ENCODE measurements around the gene TRPM3.
"Not testable (repeated sequence)": the region's sequence is repeated elsewhere in the genome, so short reads cannot be mapped to it uniquely, and the experiment has no call there.

Gene TRPM3

DNA sequence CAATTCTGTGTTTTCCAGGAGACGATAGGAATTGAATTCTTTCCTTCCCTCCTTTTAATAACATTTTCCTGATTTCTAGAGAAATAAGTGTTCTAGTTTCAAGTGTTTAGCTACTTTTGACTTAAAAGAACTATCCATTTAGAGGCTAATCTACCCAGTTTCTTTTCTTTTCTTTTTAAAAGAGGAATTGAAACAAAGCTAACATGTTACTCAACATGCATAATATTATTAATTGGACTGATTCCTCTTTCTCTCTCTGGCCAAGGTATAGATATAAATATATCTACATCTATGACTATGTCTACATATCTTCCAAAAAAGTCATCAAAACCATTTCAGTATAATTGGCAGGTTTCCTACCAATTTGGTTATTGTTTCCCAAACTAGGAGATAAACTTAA lies 309.8 kb downstream of the TRPM3 start:
- no peak for DNase-seq

DNA sequence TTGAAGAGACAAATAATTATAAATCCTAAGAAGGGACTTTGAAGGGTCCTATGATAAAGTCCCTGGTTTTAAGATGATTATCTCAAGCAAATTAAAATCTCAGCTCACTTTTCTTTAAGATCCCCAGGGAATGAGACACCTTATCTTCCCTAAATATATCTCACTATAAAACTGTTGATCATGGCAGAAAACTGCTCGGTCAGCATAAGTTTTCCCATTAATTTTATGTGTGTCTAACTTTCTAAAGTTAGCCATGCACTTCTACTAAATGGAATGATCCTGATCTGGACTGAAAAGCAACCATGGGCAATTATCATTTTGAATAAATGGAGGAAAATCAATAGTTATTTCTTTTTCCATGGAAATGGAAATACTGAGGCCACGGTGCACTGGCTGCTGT lies 314.5 kb downstream of the TRPM3 start:
- DNase-seq, result no peak

GRCh38 chr9:70805949-70806348 lies 315.5 kb downstream of the TRPM3 start:
- peak; percentile 70 for DNase-seq

DNA sequence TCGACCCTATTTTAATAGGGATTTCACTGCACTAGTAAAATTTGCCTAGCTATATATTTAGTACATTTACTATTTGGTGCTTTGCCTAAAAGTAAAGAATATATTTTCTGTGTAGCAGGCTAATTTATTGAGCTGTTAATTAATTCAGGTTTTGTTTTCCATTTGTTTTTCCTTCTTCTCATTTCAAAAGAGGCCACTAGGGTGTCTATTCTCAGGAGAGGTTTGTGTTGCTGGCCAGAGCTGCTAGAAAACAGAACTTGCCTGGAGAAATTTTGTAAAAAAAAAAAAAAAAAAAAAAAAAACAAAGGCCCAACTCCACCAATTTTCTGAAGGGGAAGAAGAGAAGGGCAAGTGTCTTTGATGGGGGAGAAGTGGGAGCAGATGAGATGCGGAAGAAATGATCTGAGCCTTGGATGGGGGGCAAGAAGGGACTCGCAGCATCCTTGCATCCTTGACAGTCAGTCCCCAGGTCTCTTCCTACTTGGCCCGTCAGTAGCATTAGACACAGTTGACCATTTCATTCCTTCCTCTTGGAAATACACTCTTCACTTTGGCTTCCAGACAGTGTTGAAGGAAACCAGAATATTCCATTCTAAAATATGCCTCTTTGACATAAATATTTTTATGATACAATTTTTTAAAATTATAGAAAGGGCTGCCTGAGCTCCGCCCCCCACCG lies 318.5 kb downstream of the TRPM3 start:
- no peak for DNase-seq

- DNase-seq, result no peak
Measured at GRCh38 chr9:70802206-70802605, 319.2 kb downstream of the TRPM3 start.

DNA sequence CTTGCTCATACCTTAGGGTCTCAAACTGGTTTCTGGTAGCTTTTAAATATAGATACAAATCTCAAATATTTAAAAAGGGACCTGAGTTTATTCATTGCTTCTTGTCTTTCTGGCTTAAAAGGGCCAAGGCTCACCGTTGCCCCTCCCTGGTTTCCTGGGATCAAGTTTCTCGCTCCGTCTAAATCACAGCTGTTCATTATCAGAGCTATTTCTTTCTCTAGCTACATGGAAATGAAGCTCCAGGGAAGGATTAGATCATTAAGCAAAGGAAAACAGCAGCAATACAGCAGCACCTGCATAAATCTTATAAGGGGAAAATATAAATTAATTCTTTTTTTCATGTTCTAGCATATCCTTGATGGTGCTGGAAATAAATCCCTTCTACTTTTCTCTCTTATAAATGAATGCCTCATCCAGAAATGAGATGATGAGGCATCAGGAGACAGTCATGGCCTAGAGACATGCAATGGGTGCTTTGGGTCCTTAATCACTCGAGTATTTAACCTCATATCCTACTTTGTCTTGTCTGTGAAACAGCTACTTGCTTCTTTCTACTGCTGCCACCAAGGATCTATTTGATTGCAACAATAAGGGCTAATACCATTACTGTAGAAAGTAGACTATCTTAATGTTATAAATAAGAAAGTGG lies 320.1 kb downstream of the TRPM3 start:
- DNase-seq, result peak; percentile 62

GRCh38 chr9:70798018-70798417 lies 323.4 kb downstream of the TRPM3 start:
- DNase-seq, result no peak

DNA sequence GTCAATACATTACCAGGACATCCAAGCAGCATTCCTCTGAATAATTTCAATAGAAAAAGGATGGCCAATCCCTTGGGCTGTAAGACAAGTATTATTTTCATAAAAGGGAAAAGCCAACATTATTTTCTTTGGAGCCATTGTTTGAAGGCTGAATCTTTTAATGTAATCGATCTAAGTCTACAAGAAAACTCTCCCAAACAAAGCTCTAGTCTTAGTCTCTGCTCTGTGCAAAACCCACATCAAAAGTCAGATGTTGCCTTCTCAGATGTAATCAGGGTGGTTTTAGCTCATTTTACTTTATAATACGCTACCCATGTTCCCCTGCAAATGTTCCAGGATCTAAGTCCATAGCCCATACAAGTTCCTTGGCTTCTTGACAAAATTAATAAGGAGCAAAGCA lies 325.6 kb downstream of the TRPM3 start:
- no peak for DNase-seq

DNA sequence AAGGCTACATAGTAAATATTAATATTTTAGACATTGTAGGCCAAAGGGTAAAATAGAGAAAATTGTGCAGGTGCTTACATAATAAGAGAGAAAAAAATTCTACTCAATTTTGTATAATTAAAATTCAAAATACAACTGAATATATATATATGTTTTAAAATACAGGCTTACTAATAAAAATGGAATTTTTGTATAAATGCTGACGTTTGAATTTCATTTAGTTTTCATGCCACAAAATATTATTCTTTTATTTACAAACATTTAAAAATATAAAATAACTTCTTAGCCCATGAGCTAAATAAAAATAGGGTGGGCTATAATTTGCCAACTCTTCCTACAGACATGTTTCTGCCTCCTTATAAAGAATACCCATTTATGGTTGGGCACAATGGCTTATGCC lies 328.6 kb downstream of the TRPM3 start:
- no peak for DNase-seq

DNA sequence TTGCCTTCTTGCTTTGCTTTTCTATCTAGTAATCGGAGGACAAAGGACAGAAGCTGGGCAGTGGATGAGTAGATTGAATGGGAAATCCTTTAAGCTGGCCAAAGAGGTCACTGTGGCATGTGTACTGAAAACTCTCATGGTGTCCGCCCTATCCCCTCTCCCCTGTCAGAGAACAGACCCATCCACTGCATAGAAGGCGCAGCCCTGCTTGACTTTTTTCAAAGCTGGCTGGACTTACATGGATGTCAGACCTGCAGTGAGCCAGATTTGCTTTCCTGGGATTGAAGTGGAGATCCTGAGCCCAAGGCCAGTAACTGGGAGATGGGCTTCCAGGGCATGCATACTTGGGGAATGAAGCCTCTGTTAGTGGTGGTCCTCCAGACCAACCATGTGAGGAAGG lies 329.5 kb downstream of the TRPM3 start:
- no peak for DNase-seq

GRCh38 chr9:70789086-70789485 lies 332.3 kb downstream of the TRPM3 start:
- DNase-seq, result no peak

DNA sequence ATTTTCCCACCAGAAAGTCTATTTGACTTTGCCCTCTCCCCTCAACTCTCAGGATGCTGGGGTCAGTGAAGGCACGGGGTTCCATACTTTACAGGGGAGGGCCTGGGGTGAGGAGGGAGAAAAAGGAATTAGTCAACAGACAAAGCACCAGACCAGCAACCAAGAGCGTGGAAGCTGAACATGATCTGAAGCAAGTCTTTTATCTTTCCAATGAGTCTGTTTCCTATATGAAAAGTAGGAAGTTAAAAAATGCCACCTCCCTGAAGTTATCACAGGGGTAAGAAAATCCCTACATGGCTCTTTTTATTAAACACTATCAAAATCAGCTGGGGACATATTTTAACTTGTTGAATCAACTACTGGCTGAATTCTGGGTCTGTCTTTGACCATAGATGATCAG lies 337.0 kb downstream of the TRPM3 start:
- DNase-seq, result no peak

DNA sequence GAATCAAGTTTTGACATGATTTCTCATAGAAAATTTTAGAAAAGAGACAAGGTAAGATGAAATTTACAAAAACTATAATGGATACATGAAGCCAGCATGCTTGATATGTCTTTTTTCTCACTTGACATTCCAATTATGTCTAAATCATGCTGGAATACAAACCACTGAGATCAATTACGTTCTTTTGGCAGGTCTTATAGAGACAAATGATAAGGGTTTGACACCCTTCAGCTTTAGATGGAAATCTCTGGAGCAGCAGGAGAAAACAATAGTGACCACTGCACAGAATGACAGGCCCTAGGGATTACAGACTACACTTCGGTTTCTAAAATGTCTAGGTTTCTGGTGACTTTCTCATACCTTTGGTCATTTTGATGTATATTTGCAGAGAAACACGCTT lies 342.9 kb downstream of the TRPM3 start:
- no peak for DNase-seq

DNA sequence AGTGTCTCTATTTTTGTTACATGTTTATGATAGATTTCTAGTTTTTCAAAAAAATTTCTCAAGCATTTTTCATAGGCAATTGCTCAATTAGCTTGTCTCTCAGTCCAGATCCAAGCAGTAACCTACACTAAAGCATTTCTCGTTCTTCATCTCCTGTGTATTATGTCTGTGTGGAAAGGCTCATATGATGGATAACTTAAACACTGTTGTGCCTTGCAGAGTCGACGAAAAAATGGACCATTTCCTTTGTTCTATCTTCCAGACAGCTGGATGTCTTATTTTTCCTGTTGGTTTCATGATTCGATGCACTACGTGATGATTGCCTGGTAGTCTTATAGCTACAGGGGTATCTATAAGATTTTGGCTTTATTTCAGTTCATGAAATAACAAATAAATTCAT lies 347.8 kb downstream of the TRPM3 start:
- no peak for DNase-seq

DNA sequence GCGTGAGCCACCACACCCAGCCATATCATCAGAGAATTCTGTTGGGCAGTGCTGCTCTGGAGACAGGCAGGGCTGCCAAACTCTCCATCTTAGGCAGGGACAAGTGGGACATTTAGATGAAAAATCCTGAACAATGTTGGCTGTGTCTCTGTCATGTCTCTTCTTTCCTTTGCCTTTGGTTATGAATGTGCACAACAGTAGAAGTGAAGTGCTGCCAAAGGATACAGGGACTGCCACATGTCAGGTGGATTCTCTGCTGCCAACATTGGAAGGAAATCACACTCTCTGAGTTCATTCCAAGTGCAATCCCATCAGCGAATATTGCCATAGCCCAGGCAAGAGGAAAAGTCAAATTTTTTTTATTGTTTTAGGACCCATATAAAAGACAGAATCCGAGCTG lies 348.8 kb downstream of the TRPM3 start:
- no peak for DNase-seq

DNA sequence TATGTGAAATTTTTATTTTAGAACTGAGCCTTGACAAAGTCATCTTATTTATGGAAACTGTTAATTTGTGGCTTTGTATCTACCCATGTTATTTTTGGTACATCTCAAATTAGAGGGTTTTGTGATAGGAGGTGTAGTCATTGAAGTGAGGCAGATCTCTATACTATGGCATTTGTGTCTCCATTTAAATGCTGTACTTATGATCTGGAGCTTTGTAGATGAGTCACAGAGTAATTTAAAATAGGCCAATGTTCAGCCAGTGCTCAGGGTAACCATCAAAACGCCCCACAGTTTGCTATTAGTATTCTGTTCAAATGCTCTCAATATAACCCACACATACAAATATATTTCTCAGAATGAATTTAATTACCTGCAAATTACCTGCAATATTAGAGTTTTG lies 355.5 kb downstream of the TRPM3 start:
- DNase-seq, result no peak

DNA sequence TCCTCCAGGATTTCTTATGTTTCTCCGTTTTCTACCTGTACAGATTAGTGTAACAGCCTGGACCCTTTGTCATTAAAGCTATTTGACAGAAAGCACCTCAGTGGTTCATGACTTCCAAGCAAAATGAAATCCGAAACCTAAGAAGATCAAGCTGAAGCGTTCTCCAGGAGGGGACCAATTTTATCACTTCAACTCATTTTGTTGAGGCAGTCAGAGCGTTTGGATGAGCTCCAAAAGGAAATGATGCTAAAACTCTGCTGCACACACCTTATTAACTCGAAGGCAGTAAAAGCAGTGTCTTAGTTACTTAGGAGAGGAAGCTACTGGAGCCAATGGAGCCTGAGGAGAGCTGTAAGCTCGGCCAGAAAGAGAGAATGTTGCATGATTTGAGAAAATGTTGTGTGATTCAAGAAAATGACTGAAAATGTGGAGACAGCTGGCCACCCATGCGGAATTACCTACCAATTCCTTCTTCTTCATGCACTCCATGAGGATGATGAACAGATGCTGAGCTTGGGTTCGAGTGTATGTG lies 360.2 kb downstream of the TRPM3 start:
- DNase-seq, result peak; percentile 75

- DNase-seq, result no peak
Measured at GRCh38 chr9:70760228-70760627, 361.2 kb downstream of the TRPM3 start.

- DNase-seq, result no peak
Measured at GRCh38 chr9:70753311-70753710, 368.1 kb downstream of the TRPM3 start.

- no peak for DNase-seq
Measured at GRCh38 chr9:70749066-70749465, 372.4 kb downstream of the TRPM3 start.

GRCh38 chr9:70747261-70747718 lies 374.1 kb downstream of the TRPM3 start:
- no peak for DNase-seq

DNA sequence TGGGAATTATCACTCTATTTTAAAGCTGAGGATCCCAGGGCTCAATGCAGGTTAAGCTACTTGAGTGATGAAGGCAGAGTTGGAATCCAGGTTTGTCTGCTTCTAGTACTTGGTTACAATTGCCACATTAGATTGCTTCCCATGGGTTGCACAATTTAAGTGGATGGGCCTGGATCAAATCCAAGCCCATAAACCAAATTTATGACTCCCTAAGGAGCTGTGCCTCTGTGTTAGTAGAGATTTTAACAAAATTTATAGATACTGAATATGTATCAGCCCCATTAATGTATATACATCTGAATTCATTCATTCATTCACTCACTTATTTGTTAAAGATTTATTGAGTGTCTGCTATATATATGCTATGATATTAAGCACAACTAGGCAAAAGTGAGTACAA lies 374.7 kb downstream of the TRPM3 start:
- DNase-seq, result peak; percentile 32

- DNase-seq, result no peak
Measured at GRCh38 chr9:70746316-70746715, 375.1 kb downstream of the TRPM3 start.

DNA sequence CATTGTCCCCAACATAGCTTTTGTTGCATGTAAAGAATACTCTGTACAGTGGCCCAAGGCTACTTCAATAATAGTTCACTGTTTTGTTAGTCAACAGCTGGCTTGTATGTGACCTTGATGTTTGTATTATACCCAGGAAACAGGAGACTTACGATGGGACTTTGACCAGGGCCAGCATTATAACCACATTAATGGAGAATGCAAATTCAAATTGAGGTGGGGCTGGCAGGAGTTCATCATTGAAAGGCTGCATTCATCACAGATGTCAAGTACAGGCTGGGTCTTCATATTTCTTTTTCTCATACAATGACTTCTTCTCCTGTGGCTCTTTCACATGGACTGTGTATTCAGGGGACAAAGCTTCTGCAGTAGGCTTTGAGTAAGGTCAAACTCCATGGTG lies 396.6 kb downstream of the TRPM3 start:
- DNase-seq, result not testable (repeated sequence)

- DNase-seq, result not testable (repeated sequence)
Measured at GRCh38 chr9:70724025-70724424, 397.4 kb downstream of the TRPM3 start.
